HCT116 (cell line): Measurements from ENCODE around the gene NAPSA. TPM values are rescaled to one million over a fixed set of nuclear protein-coding genes. Genes with fewer than 3 reads are reported as not detected.

Source experiments
- ATAC-seq: fragments of 200-7000 bp; cut with Tn5 transposase; 2 replicates; pipeline ENCODE4 v1.9.1; 2020; ENCODE audit warnings: mild to moderate bottlenecking, moderate library complexity
- BruUV-seq: library from RNA; stranded (reverse); fragments of 400-500 nt; replicated peaks from 2 replicates; lab custom pipeline; 2021; lab: Mats Ljungman, UMichigan
- CTCF ChIA-PET: fragments of 300-600 bp; sonication (Branson Sonifier 250); formaldehyde crosslinking; loops from one replicate; lab custom pipeline; 2021; ENCODE audit warnings: antibody characterized with exemption; lab: Charles Lee
- POLR2A ChIA-PET: fragments of 300-600, 350-600 bp; sonication (Branson Sonifier 250); formaldehyde crosslinking; loops from one replicate; lab custom pipeline; 2021; ENCODE audit warnings: antibody characterized with exemption; lab: Charles Lee
- RAD21 ChIA-PET, 2 experiments: fragments of 300-600 bp; sonication (Branson Sonifier 250); formaldehyde crosslinking; loops; one replicate each; lab custom pipeline; 2023; ENCODE audit warnings: low total read pairs in 2 of 2; ENCODE audit not compliant: uncharacterized antibody in 2 of 2, unreplicated experiment in 2 of 2, low non-redundant PET in 1 of 2; lab: Charles Lee
- DNase-seq: peaks from one replicate; pipeline ENCODE4 v3.0.0-alpha.2; 2010; ENCODE audit warnings: low read depth, low spot score
- H2AFZ ChIP-seq: fragments of 200-600 bp; shearing (Covaris generic), sonication (generic); 2 replicates; pipeline ENCODE4 v1.6.1; 2017; ENCODE audit warnings: low read depth, mixed run types, mixed read lengths, antibody characterized with exemption, low read length; ENCODE audit not compliant: poor library complexity, severe bottlenecking
- H3K27ac ChIP-seq: 2 replicates; pipeline ENCODE4 v1.5.1; 2012; ENCODE audit warnings: low read depth, low read length
- H3K27me3 ChIP-seq: fragments of 200-600 bp; sonication (generic); 2 replicates; pipeline ENCODE4 v1.6.1; 2016; ENCODE audit warnings: mixed run types, low read length, mixed read lengths; ENCODE audit not compliant: insufficient read depth
- H3K36me3 ChIP-seq, 2 experiments: fragments of 200-500 bp in 1 of 2; fragments of 200-600 bp in 1 of 2; sonication (Bioruptor generic) in 1 of 2; sonication (generic) in 1 of 2; 2 replicates each; pipeline versions ENCODE4 v1.5.1 to v1.6.1; 2014 to 2016; ENCODE audit warnings: low read length in 2 of 2, inconsistent platforms in 1 of 2, mixed read lengths in 1 of 2, mixed run types in 1 of 2; ENCODE audit not compliant: insufficient read depth in 2 of 2, control insufficient read depth in 1 of 2
- H3K4me1 ChIP-seq, 2 experiments: fragments of 200-600 bp in 1 of 2; sonication (generic) in 1 of 2; 2 replicates each; pipeline versions ENCODE4 v1.5.1 to v1.6.1; 2012 to 2017; ENCODE audit warnings: low read length in 2 of 2, inconsistent platforms in 1 of 2, mild to moderate bottlenecking in 1 of 2, mixed read lengths in 1 of 2, mixed run types in 1 of 2, moderate library complexity in 1 of 2; ENCODE audit not compliant: insufficient read depth in 2 of 2, control insufficient read depth in 1 of 2
- H3K4me2 ChIP-seq: fragments of 200-600 bp; sonication (generic); 2 replicates; pipeline ENCODE4 v1.6.1; 2017; ENCODE audit warnings: mixed run types, low read length, mixed read lengths
- H3K4me3 ChIP-seq, 2 experiments: fragments of 200-600 bp in 1 of 2; sonication (generic) in 1 of 2; replicated peaks in 1 of 2; 2 replicates each; pipeline ENCODE4 v1.5.1; 2011 to 2016; ENCODE audit warnings: low read length in 2 of 2, control low read depth in 1 of 2, low read depth in 1 of 2, mild to moderate bottlenecking in 1 of 2, mixed read lengths in 1 of 2, mixed run types in 1 of 2
- H3K79me2 ChIP-seq: fragments of 200-600 bp; sonication (generic); 2 replicates; pipeline ENCODE4 v1.6.1; 2017; ENCODE audit warnings: mild to moderate bottlenecking, mixed run types, low read length, moderate library complexity, mixed read lengths; ENCODE audit not compliant: insufficient read depth
- H3K9ac ChIP-seq: fragments of 200-600 bp; sonication (generic); 2 replicates; pipeline ENCODE4 v1.6.1; 2016; ENCODE audit warnings: low read length, mixed read lengths
- H3K9me2 ChIP-seq: fragments of 200-600 bp; sonication (generic), shearing (Covaris generic); 2 replicates; pipeline ENCODE4 v1.6.1; 2017; ENCODE audit warnings: mixed run types, mild to moderate bottlenecking, moderate library complexity; ENCODE audit not compliant: insufficient read depth
- H3K9me3 ChIP-seq, 2 experiments: fragments of 200-500 bp in 1 of 2; fragments of 200-600 bp in 1 of 2; sonication (Bioruptor generic) in 1 of 2; sonication (generic) in 1 of 2; 2 replicates each; pipeline ENCODE4 v1.6.1; 2014 to 2017; ENCODE audit warnings: low read length in 2 of 2, mixed read lengths in 2 of 2, inconsistent platforms in 1 of 2, low read depth in 1 of 2, mild to moderate bottlenecking in 1 of 2, mixed run types in 1 of 2, moderate library complexity in 1 of 2; ENCODE audit not compliant: control insufficient read depth in 1 of 2, insufficient read depth in 1 of 2
- H4K20me1 ChIP-seq: fragments of 200-600 bp; sonication (generic), shearing (Covaris generic); 2 replicates; pipeline ENCODE4 v1.6.1; 2017; ENCODE audit warnings: mixed run types, mild to moderate bottlenecking, moderate library complexity; ENCODE audit not compliant: insufficient read depth
- CBX3 ChIP-seq: IDR thresholded peaks from 2 replicates; pipeline ENCODE4 v1.6.1; 2012; ENCODE audit warnings: low read depth
- CEBPB ChIP-seq: IDR thresholded peaks from 2 replicates; pipeline ENCODE4 v1.6.1; 2012; ENCODE audit warnings: low read depth
- EGR1 ChIP-seq: IDR thresholded peaks from 2 replicates; pipeline ENCODE4 v1.6.1; 2012; ENCODE audit warnings: low read depth
- ELF1 ChIP-seq: IDR thresholded peaks from 2 replicates; pipeline ENCODE4 v1.6.1; 2012; ENCODE audit warnings: low read depth, borderline replicate concordance
- FOSL1 ChIP-seq: IDR thresholded peaks from 2 replicates; pipeline ENCODE4 v1.6.1; 2012; ENCODE audit warnings: low read depth
- JUND ChIP-seq: IDR thresholded peaks from 2 replicates; pipeline ENCODE4 v1.6.1; 2012
- POLR2A ChIP-seq: IDR thresholded peaks from 2 replicates; pipeline ENCODE4 v1.7.0; 2011; ENCODE audit warnings: borderline replicate concordance; ENCODE audit not compliant: insufficient read depth, insufficient read length; ENCODE audit errors: extremely low read depth
- POLR2AphosphoS5 ChIP-seq: IDR thresholded peaks from 2 replicates; pipeline ENCODE4 v1.6.1; 2011; ENCODE audit warnings: mild to moderate bottlenecking, low read depth, low read length, moderate library complexity
- RAD21 ChIP-seq: IDR thresholded peaks from 2 replicates; pipeline ENCODE4 v1.6.1; 2012; ENCODE audit warnings: low read depth, mild to moderate bottlenecking
- SP1 ChIP-seq: IDR thresholded peaks from 2 replicates; pipeline ENCODE4 v1.6.1; 2012; ENCODE audit warnings: low read depth
- SRF ChIP-seq: IDR thresholded peaks from 2 replicates; pipeline ENCODE4 v1.6.1; 2012; ENCODE audit warnings: low read depth
- TCF7L2 ChIP-seq: IDR thresholded peaks from 2 replicates; pipeline ENCODE4 v1.7.0; 2011; ENCODE audit warnings: borderline replicate concordance, inconsistent platforms; ENCODE audit not compliant: insufficient read depth, insufficient read length; ENCODE audit errors: extremely low read depth
- YY1 ChIP-seq: IDR thresholded peaks from 2 replicates; pipeline ENCODE4 v1.6.1; 2011; ENCODE audit warnings: low read length, low read depth, moderate library complexity, mild to moderate bottlenecking; ENCODE audit not compliant: insufficient replicate concordance; ENCODE audit errors: extremely low read depth
- ZNF274 ChIP-seq: fragments of 200-500 bp; sonication (Bioruptor generic); IDR thresholded peaks from 2 replicates; pipeline ENCODE4 v1.6.1; 2014; ENCODE audit warnings: mild to moderate bottlenecking, low read depth, low read length, inconsistent platforms
- intact Hi-C: fragments of 100-400 bp; cut with micrococcal nuclease; formaldehyde crosslinking; loops from 2 replicates; pipeline ENCODE4 v1.10.0; 2022
- total RNA-seq: library from RNA; stranded (reverse); gene quantifications from one replicate; pipeline ENCODE4 v1.2.1, GENCODE V29; 2021; ENCODE audit not compliant: unreplicated experiment
- TF ChIP-seq, protein P1 (sequence below): IDR thresholded peaks from 2 replicates; pipeline ENCODE4 v1.6.1; 2012; ENCODE audit warnings: low read depth
- TF ChIP-seq, protein P2 (sequence below), 3 experiments: fragments of 200-600 bp in 1 of 3; sonication (generic) in 1 of 3; IDR thresholded peaks in 2 of 3; conservative IDR thresholded peaks in 1 of 3; 2 replicates each; pipeline ENCODE4 v1.5.1; 2012 to 2017; ENCODE audit warnings: low read depth in 2 of 3, low read length in 2 of 3, antibody characterized with exemption in 1 of 3, borderline replicate concordance in 1 of 3, control low read depth in 1 of 3, mild to moderate bottlenecking in 1 of 3, mixed read lengths in 1 of 3, mixed run types in 1 of 3, moderate library complexity in 1 of 3; ENCODE audit not compliant: insufficient read depth in 1 of 3

The NAPSA gene
- total RNA-seq, 1 experiment from 2014 or later: 4.4 TPM

DNA sequence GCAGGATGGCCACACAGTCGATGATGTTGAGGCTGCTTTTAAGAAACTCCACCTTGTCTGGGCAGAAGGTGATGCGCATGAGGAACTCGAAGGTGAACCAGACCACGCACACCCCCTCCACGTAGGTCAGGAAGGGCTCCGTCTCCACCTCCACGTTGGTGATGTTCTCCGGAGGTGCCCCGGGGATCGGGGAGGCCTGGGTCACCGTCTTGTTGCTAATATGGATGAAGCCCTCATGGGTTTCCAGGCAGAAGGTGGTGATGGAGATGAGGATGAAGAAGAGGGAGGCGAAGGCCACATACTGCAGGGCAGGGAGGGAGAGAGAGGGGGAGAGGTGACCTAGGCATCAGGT lies 41.7 kb downstream of the NAPSA start (continued):
- TF ChIP-seq, protein P1, sequence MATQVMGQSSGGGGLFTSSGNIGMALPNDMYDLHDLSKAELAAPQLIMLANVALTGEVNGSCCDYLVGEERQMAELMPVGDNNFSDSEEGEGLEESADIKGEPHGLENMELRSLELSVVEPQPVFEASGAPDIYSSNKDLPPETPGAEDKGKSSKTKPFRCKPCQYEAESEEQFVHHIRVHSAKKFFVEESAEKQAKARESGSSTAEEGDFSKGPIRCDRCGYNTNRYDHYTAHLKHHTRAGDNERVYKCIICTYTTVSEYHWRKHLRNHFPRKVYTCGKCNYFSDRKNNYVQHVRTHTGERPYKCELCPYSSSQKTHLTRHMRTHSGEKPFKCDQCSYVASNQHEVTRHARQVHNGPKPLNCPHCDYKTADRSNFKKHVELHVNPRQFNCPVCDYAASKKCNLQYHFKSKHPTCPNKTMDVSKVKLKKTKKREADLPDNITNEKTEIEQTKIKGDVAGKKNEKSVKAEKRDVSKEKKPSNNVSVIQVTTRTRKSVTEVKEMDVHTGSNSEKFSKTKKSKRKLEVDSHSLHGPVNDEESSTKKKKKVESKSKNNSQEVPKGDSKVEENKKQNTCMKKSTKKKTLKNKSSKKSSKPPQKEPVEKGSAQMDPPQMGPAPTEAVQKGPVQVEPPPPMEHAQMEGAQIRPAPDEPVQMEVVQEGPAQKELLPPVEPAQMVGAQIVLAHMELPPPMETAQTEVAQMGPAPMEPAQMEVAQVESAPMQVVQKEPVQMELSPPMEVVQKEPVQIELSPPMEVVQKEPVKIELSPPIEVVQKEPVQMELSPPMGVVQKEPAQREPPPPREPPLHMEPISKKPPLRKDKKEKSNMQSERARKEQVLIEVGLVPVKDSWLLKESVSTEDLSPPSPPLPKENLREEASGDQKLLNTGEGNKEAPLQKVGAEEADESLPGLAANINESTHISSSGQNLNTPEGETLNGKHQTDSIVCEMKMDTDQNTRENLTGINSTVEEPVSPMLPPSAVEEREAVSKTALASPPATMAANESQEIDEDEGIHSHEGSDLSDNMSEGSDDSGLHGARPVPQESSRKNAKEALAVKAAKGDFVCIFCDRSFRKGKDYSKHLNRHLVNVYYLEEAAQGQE: no peak
- no peak for TF ChIP-seq EGR1
- no peak for TF ChIP-seq SP1
- TF ChIP-seq ELF1: no peak
- no peak for TF ChIP-seq SRF
- no peak for TF ChIP-seq POLR2AphosphoS5
- no peak for TF ChIP-seq POLR2A
- no peak for TF ChIP-seq YY1
- no peak for TF ChIP-seq FOSL1

DNA sequence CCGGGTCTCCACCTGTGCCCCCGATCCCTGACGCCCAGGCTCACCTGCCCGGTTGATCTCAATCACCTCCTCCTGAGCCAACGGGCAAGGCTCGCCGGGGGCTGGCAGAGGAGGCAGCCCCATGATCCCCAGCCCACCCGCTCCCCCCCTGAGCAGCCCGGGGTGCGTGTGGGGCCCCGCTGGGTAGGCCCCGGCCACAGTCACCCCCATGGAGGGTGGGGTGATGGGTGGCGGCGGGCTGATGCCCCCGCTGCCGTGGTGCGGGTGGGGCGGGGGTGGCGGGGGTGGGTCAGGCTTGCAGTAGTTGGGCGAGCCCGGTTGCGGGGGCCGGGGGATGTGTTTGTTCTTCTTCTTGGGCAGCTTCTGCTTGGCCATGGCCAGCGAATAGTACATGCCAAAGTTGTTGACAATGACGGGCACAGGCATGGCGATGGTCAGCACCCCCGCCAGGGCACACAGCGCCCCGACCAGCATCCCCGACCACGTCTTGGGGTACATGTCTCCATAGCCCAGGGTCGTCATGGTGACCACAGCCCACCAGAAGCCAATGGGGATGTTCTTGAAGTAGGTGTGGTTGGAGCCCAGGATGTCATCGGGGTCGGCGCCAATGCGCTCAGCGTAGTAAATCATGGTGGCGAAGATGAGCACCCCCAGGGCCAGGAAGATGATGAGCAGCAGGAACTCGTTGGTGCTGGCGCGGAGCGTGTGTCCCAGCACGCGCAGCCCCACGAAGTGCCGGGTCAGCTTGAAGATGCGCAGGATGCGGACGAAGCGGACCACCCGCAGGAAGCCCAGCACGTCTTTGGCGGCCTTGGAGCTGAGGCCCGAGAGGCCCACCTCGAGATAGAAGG lies 42.3 kb downstream of the NAPSA start:
- Histone ChIP-seq H3K9me3 (no peaks in the 10 kb centered on the region), H3K79me2 (peaks cover 3% of the 10 kb centered on the region; the same call in 1 of the 2 replicates), H2AFZ (no peak overlapping the region), H3K36me3 (peaks cover 2 to 6% of the 10 kb centered on the region in 2 experiments; a peak in 2 of 4 replicates), H4K20me1 (no peaks in the 10 kb centered on the region), H3K4me2 (no peak overlapping the region), H3K27ac (no peak overlapping the region), H3K4me1 (peaks cover 7 to 27% of the 10 kb centered on the region in 2 experiments; a peak in 3 of 4 replicates), H3K27me3 (no peaks in the 10 kb centered on the region), H3K9me2 (no peaks in the 10 kb centered on the region), H3K4me3 (no peak overlapping the region), H3K9ac (no peak overlapping the region)
- POLR2A ChIA-PET: no interaction called here
- intact Hi-C loops: no loop called here
- no TSS peak for BruUV-seq
- DNase-seq: no peak
- CTCF ChIA-PET: no interaction called here
- no peak for ATAC-seq
- RAD21 ChIA-PET: no interaction called here
- TF ChIP-seq ZNF274 (no peak), CEBPB (no peak), CBX3 (no peak), YY1 (no peak), FOSL1 (no peak), ELF1 (no peak), EGR1 (no peak), POLR2A (no peak), JUND (no peak), TCF7L2 (no peak), SP1 (no peak), RAD21 (no peak)
- TF ChIP-seq, protein P2, sequence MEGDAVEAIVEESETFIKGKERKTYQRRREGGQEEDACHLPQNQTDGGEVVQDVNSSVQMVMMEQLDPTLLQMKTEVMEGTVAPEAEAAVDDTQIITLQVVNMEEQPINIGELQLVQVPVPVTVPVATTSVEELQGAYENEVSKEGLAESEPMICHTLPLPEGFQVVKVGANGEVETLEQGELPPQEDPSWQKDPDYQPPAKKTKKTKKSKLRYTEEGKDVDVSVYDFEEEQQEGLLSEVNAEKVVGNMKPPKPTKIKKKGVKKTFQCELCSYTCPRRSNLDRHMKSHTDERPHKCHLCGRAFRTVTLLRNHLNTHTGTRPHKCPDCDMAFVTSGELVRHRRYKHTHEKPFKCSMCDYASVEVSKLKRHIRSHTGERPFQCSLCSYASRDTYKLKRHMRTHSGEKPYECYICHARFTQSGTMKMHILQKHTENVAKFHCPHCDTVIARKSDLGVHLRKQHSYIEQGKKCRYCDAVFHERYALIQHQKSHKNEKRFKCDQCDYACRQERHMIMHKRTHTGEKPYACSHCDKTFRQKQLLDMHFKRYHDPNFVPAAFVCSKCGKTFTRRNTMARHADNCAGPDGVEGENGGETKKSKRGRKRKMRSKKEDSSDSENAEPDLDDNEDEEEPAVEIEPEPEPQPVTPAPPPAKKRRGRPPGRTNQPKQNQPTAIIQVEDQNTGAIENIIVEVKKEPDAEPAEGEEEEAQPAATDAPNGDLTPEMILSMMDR (IDR thresholded peaks at IDR 0.05 in 2 of 3, conservative IDR thresholded peaks at IDR 0.05 in 1 of 3; ENCODE audit: borderline replicate concordance in 1 of 3, insufficient read depth in 1 of 3, low read depth in 2 of 3, low read length in 2 of 3): no peak
